Activated CD8-positive, alpha-beta T cell treated with anti-CD3 and anti-CD28 coated beads, Interleukin-2, amount 10 ng/mL, durations not matched to agents 7 days and 5 days (primary cell): ENCODE measurements around the gene MLIP. TPM values are rescaled to one million over a fixed set of nuclear protein-coding genes. Genes with fewer than 3 reads are reported as not detected.

ENCODE experiments used
- ATAC-seq: fragments of 150-1000 bp; cut with Tn5 transposase; one replicate; pipeline ENCODE4 v1.10.0; 2021; ENCODE audit warnings: moderate library complexity
- CTCF ChIA-PET: fragments of 350-600 bp; sonication (Branson Sonifier 250); formaldehyde crosslinking; loops from one replicate; lab custom pipeline; 2021; ENCODE audit warnings: antibody characterized with exemption; lab: Charles Lee
- POLR2A ChIA-PET: fragments of 350-600 bp; sonication (Branson Sonifier 250); formaldehyde crosslinking; loops from one replicate; lab custom pipeline; 2021; ENCODE audit warnings: antibody characterized with exemption; lab: Charles Lee
- DNase-seq: peaks from one replicate; pipeline ENCODE4 v3.0.0-alpha.2; 2020
- H3K27ac Mint-ChIP-seq: one replicate; pipeline ENCODE4 v1.8.0; 2021; ENCODE audit warnings: mild to moderate bottlenecking, mixed read lengths
- H3K27me3 Mint-ChIP-seq: one replicate; pipeline ENCODE4 v1.8.0; 2021; ENCODE audit warnings: low read depth, mixed read lengths
- H3K36me3 Mint-ChIP-seq: one replicate; pipeline ENCODE4 v1.8.0; 2021; ENCODE audit warnings: low read depth, mixed read lengths
- H3K4me1 Mint-ChIP-seq: one replicate; pipeline ENCODE4 v1.8.0; 2021; ENCODE audit warnings: low read depth, mixed read lengths
- H3K4me3 Mint-ChIP-seq: one replicate; pipeline ENCODE4 v1.8.0; 2021; ENCODE audit warnings: mild to moderate bottlenecking, mixed read lengths
- H3K9me3 Mint-ChIP-seq: one replicate; pipeline ENCODE4 v1.8.0; 2022; ENCODE audit warnings: mixed read lengths; ENCODE audit not compliant: insufficient read depth
- total RNA-seq, 2 experiments: library from RNA; stranded (reverse); gene quantifications; one replicate each; pipeline ENCODE4 v1.2.3, GENCODE V29; 2021

MLIP gene
- total RNA-seq, 2 experiments from 2014 or later: not detected

GRCh38 chr6:54132587-54132986 is 21.3 kb downstream of the MLIP start:
- Mint-ChIP-seq H3K9me3 (no peaks in the 10 kb centered on the region), H3K27ac (no peak overlapping the region), H3K27me3 (no peaks in the 10 kb centered on the region), H3K36me3 (no peaks in the 10 kb centered on the region), H3K4me3 (no peak overlapping the region), H3K4me1 (no peaks in the 10 kb centered on the region)
- POLR2A ChIA-PET: no interaction called here
- ATAC-seq (no peak), DNase-seq (no peak)
- CTCF ChIA-PET: no interaction called here

GRCh38 chr6:54133186-54133585 is 21.9 kb downstream of the MLIP start:
- Mint-ChIP-seq H3K4me3 (no peak overlapping the region), H3K36me3 (no peaks in the 10 kb centered on the region), H3K27ac (no peak overlapping the region), H3K9me3 (no peaks in the 10 kb centered on the region), H3K27me3 (no peaks in the 10 kb centered on the region), H3K4me1 (no peaks in the 10 kb centered on the region)
- no peak for DNase-seq
- ChIA-PET POLR2A (no interaction called here), CTCF (no interaction called here)
- ATAC-seq: no peak

GRCh38 chr6:54134935-54135334 is 23.7 kb downstream of the MLIP start:
- DNase-seq (no peak), ATAC-seq (no peak)
- POLR2A ChIA-PET: no interaction called here
- Mint-ChIP-seq H3K27me3 (no peaks in the 10 kb centered on the region), H3K4me3 (no peak overlapping the region), H3K9me3 (no peaks in the 10 kb centered on the region), H3K36me3 (no peaks in the 10 kb centered on the region), H3K4me1 (no peaks in the 10 kb centered on the region), H3K27ac (no peak overlapping the region)
- CTCF ChIA-PET: no interaction called here

- DNase-seq (no peak), ATAC-seq (no peak)
- POLR2A ChIA-PET: interaction anchor here (0.6 kb wide), 1 partner anchor 148 kb away, joined by 3 read pairs; no protein-coding TSS in a partner anchor
- Mint-ChIP-seq H3K9me3 (no peaks in the 10 kb centered on the region), H3K27ac (no peak overlapping the region), H3K27me3 (no peaks in the 10 kb centered on the region), H3K4me3 (no peak overlapping the region), H3K36me3 (no peaks in the 10 kb centered on the region), H3K4me1 (no peaks in the 10 kb centered on the region)
- CTCF ChIA-PET: no interaction called here
Observed at GRCh38 chr6:54135665-54136369, 24.6 kb downstream of the MLIP start.

- H3K4me3 Mint-ChIP-seq: no peak overlapping the region
- no peaks in the 10 kb centered on the region for H3K9me3 Mint-ChIP-seq
- CTCF ChIA-PET: no interaction called here
- POLR2A ChIA-PET: no interaction called here
- no peaks in the 10 kb centered on the region for H3K4me1 Mint-ChIP-seq
- no peaks in the 10 kb centered on the region for H3K36me3 Mint-ChIP-seq
- ATAC-seq: no peak
- no peaks in the 10 kb centered on the region for H3K27me3 Mint-ChIP-seq
- H3K27ac Mint-ChIP-seq: no peak overlapping the region
- DNase-seq: no peak
Observed at GRCh38 chr6:54138795-54139194, 27.6 kb downstream of the MLIP start.

GRCh38 chr6:54140811-54141210 is 29.6 kb downstream of the MLIP start:
- ATAC-seq: no peak
- no peak for DNase-seq
- POLR2A ChIA-PET: no interaction called here
- H3K9me3 Mint-ChIP-seq: no peaks in the 10 kb centered on the region
- no peaks in the 10 kb centered on the region for H3K4me1 Mint-ChIP-seq
- no peak overlapping the region for H3K4me3 Mint-ChIP-seq
- H3K27ac Mint-ChIP-seq: no peak overlapping the region
- no peaks in the 10 kb centered on the region for H3K27me3 Mint-ChIP-seq
- CTCF ChIA-PET: no interaction called here
- no peaks in the 10 kb centered on the region for H3K36me3 Mint-ChIP-seq

- no peak for ATAC-seq
- H3K27me3 Mint-ChIP-seq: no peaks in the 10 kb centered on the region
- no peak overlapping the region for H3K27ac Mint-ChIP-seq
- no peak overlapping the region for H3K4me3 Mint-ChIP-seq
- H3K4me1 Mint-ChIP-seq: no peaks in the 10 kb centered on the region
- DNase-seq: no peak
- CTCF ChIA-PET: no interaction called here
- H3K36me3 Mint-ChIP-seq: no peaks in the 10 kb centered on the region
- POLR2A ChIA-PET: no interaction called here
- H3K9me3 Mint-ChIP-seq: no peaks in the 10 kb centered on the region
Observed at GRCh38 chr6:54142889-54143519, 31.8 kb downstream of the MLIP start.

GRCh38 chr6:54151861-54152260 is 40.6 kb downstream of the MLIP start:
- CTCF ChIA-PET: no interaction called here
- Mint-ChIP-seq H3K36me3 (no peaks in the 10 kb centered on the region), H3K27me3 (no peaks in the 10 kb centered on the region), H3K4me1 (no peaks in the 10 kb centered on the region), H3K27ac (no peak overlapping the region), H3K9me3 (no peaks in the 10 kb centered on the region), H3K4me3 (no peak overlapping the region)
- no peak for DNase-seq
- POLR2A ChIA-PET: no interaction called here
- no peak for ATAC-seq

- ATAC-seq: no peak
- H3K4me3 Mint-ChIP-seq: no peak overlapping the region
- H3K4me1 Mint-ChIP-seq: no peaks in the 10 kb centered on the region
- H3K9me3 Mint-ChIP-seq: no peaks in the 10 kb centered on the region
- no peaks in the 10 kb centered on the region for H3K27me3 Mint-ChIP-seq
- CTCF ChIA-PET: no interaction called here
- DNase-seq: no peak
- POLR2A ChIA-PET: no interaction called here
- H3K27ac Mint-ChIP-seq: no peak overlapping the region
- no peaks in the 10 kb centered on the region for H3K36me3 Mint-ChIP-seq
Observed at GRCh38 chr6:54156650-54157250, 45.5 kb downstream of the MLIP start.

- Mint-ChIP-seq H3K27me3 (no peaks in the 10 kb centered on the region), H3K27ac (no peak overlapping the region), H3K4me1 (no peaks in the 10 kb centered on the region), H3K9me3 (no peaks in the 10 kb centered on the region), H3K36me3 (no peaks in the 10 kb centered on the region), H3K4me3 (no peak overlapping the region)
- DNase-seq (no peak), ATAC-seq (no peak)
- ChIA-PET POLR2A (no interaction called here), CTCF (no interaction called here)
Observed at GRCh38 chr6:54157405-54157804, 46.2 kb downstream of the MLIP start.

- Mint-ChIP-seq H3K27me3 (no peaks in the 10 kb centered on the region), H3K4me1 (no peaks in the 10 kb centered on the region), H3K27ac (no peak overlapping the region), H3K9me3 (peaks cover 4% of the 10 kb centered on the region), H3K36me3 (no peaks in the 10 kb centered on the region), H3K4me3 (no peak overlapping the region)
- ChIA-PET POLR2A (no interaction called here), CTCF (no interaction called here)
- ATAC-seq (no peak), DNase-seq (no peak)
Observed at GRCh38 chr6:54173089-54173488, 61.8 kb downstream of the MLIP start.

GRCh38 chr6:54179152-54179551 is 67.9 kb downstream of the MLIP start:
- ATAC-seq: no peak
- ChIA-PET POLR2A (no interaction called here), CTCF (no interaction called here)
- H3K27ac Mint-ChIP-seq: no peak overlapping the region
- H3K36me3 Mint-ChIP-seq: no peaks in the 10 kb centered on the region
- H3K4me1 Mint-ChIP-seq: no peaks in the 10 kb centered on the region
- DNase-seq: no peak
- H3K9me3 Mint-ChIP-seq: peaks cover 4% of the 10 kb centered on the region
- H3K27me3 Mint-ChIP-seq: no peaks in the 10 kb centered on the region
- H3K4me3 Mint-ChIP-seq: no peak overlapping the region
